Measurements from ENCODE around the gene CCDC87.

The CCDC87 gene

GRCh38 chr11:66559866-66560676, 32.8 kb downstream of the CCDC87 start:
- H3K4me3 ChIP-seq (ENCODE audit: low read length) = no peak overlapping the region
- no peak for DNase-seq (ENCODE audit: low read depth)
- TF ChIP-seq, protein P1, sequence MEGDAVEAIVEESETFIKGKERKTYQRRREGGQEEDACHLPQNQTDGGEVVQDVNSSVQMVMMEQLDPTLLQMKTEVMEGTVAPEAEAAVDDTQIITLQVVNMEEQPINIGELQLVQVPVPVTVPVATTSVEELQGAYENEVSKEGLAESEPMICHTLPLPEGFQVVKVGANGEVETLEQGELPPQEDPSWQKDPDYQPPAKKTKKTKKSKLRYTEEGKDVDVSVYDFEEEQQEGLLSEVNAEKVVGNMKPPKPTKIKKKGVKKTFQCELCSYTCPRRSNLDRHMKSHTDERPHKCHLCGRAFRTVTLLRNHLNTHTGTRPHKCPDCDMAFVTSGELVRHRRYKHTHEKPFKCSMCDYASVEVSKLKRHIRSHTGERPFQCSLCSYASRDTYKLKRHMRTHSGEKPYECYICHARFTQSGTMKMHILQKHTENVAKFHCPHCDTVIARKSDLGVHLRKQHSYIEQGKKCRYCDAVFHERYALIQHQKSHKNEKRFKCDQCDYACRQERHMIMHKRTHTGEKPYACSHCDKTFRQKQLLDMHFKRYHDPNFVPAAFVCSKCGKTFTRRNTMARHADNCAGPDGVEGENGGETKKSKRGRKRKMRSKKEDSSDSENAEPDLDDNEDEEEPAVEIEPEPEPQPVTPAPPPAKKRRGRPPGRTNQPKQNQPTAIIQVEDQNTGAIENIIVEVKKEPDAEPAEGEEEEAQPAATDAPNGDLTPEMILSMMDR (conservative IDR thresholded peaks at IDR 0.05; ENCODE audit: low read length) = no peak

- no peak for DNase-seq (ENCODE audit: low read depth)
- H3K4me3 ChIP-seq (ENCODE audit: low read length) = no peak overlapping the region
- TF ChIP-seq, protein P1 (conservative IDR thresholded peaks at IDR 0.05; ENCODE audit: low read length) = no peak
These were observed 33.6 kb downstream of the CCDC87 start for GRCh38 chr11:66559142-66559865.

DNA sequence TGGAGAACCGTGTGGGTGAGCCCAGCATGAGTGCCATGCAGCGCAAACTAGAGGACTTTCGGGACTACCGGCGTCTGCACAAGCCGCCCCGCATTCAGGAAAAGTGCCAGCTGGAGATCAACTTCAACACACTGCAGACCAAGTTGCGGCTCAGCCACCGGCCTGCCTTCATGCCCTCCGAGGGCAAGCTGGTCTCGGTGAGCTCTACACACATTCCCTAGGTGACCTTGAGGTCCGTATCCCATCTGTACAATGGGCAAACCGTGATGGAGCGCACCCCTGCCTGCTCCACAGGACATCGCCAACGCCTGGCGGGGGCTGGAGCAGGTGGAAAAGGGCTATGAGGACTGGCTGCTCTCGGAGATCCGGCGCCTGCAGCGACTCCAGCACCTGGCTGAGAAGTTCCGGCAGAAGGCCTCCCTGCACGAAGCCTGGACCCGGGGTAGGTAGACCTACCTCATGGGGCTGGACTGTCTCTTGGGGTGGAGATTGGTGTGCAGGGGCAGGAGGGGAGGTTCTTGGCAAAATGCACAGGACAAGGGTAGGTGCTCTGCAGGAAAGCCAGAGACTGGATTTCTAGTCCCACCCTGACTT, 35.0 kb downstream of the CCDC87 start:
- no peak overlapping the region for H3K4me3 ChIP-seq (ENCODE audit: low read length)
- TF ChIP-seq, protein P1 (conservative IDR thresholded peaks at IDR 0.05; ENCODE audit: low read length) = no peak
- DNase-seq (ENCODE audit: low read depth) = no peak

- no peak overlapping the region for H3K4me3 ChIP-seq (ENCODE audit: low read length)
- TF ChIP-seq, protein P1 (conservative IDR thresholded peaks at IDR 0.05; ENCODE audit: low read length) = no peak
- no peak for DNase-seq (ENCODE audit: low read depth)
These were observed 36.8 kb downstream of the CCDC87 start for GRCh38 chr11:66556086-66556485.

DNA sequence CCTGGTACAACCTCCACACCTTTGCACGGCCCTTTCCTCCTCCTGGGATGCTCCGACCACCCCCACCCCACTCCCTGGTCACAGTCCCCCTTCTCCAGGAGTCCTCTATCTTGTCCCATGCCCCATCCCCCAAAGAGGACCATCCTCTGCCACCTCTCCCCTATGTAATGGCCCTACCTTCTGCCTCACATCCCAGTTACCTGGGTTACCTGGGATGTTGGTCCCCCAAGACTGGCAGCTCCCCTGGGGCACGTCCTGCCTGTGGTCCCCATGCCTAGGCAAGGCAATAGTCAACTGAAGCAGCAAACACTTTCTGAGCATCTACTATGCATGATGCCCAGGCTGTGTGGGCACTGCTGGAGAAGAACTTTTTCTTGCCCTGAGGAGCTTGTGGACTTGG, 37.4 kb downstream of the CCDC87 start:
- no peak for DNase-seq (ENCODE audit: low read depth)
- H3K4me3 ChIP-seq (ENCODE audit: low read length) = no peak overlapping the region
- TF ChIP-seq, protein P1 (conservative IDR thresholded peaks at IDR 0.05; ENCODE audit: low read length) = no peak

DNA sequence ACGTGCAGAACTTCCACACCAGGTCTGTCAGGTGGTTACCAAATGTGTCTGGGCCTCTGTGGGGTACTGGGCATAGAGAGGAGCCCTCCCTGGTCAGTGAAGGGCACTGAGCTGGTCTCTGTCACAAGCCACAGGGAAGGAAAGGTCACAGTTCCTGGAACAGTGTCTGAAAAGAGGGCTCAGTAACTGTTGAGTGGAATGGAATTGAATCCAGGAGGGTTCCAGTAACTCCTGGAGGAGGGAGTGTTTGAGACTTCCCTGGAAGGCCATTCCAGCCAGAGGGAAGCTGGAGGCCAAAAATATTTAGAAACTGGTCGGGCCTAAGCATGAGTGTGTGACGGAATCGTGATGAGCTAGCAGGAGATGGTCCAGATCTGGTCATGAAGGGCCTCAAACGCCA, 38.3 kb downstream of the CCDC87 start:
- no peak for DNase-seq (ENCODE audit: low read depth)
- TF ChIP-seq, protein P1 (conservative IDR thresholded peaks at IDR 0.05; ENCODE audit: low read length) = no peak

More for the DNA sequence above, 38.3 kb downstream of the CCDC87 start:
- no peak overlapping the region for H3K4me3 ChIP-seq (ENCODE audit: low read length)
